ENCODE measurements around the gene APBB1.
"Not testable (repeated sequence)": the region's sequence is repeated elsewhere in the genome, so short reads cannot be mapped to it uniquely, and the experiment has no call there.

The APBB1 gene

GRCh38 chr11:6397156-6397555 is 21.7 kb downstream of the APBB1 start:
- DNase-seq (ENCODE audit: low read depth): no peak
- H3K4me3 ChIP-seq (ENCODE audit: low read depth, low read length): no peak overlapping the region
- TF ChIP-seq, protein P1, sequence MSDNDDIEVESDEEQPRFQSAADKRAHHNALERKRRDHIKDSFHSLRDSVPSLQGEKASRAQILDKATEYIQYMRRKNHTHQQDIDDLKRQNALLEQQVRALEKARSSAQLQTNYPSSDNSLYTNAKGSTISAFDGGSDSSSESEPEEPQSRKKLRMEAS (IDR thresholded peaks at IDR 0.05; ENCODE audit: low read depth, low read length): no peak
- no peak for TF ChIP-seq MYC (IDR thresholded peaks at IDR 0.05; ENCODE audit: low read depth, low read length)
- no peak for TF ChIP-seq CTCF (IDR thresholded peaks at IDR 0.05; ENCODE audit: low read depth, low read length)
- no peak for TF ChIP-seq POLR2A (IDR thresholded peaks at IDR 0.05; ENCODE audit: extremely low read depth, insufficient read length)

DNA sequence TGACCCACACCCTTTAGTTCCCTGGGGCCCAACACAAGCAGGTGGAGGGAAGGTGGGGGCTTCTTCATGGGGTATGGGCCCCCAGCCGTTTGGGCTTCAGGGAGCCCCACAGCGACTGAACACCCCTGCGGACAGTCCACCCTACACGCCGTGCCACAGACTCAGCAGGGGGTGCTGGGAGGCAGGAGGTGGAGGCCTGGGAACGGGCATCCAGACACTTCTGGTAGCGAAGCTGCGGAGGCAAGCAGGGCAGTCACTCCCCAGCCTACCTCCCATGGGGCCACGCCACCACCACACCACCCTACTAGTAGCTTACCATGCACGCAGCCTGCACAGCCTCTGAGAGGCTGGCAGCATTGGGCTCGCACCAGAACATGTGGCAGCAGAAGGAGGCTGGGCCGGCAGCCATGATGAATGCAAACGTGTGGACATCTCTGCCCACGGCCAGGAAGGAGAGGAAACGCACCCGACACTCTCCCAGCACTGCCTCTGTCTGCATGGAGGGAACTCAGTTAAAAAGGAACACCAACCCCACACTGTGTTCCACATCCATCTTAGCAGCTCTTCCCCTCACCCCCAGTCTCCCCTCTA is 23.3 kb downstream of the APBB1 start:
- no peak overlapping the region for H3K4me3 ChIP-seq (ENCODE audit: low read depth, low read length)
- DNase-seq (ENCODE audit: low read depth): no peak
- TF ChIP-seq POLR2A (IDR thresholded peaks at IDR 0.05; ENCODE audit: extremely low read depth, insufficient read length): no peak
- no peak for TF ChIP-seq CTCF (IDR thresholded peaks at IDR 0.05; ENCODE audit: low read depth, low read length)
- TF ChIP-seq MYC (IDR thresholded peaks at IDR 0.05; ENCODE audit: low read depth, low read length): no peak
- TF ChIP-seq, protein P1 (IDR thresholded peaks at IDR 0.05; ENCODE audit: low read depth, low read length): no peak

GRCh38 chr11:6393989-6394670 is 24.8 kb downstream of the APBB1 start:
- no peak overlapping the region for H3K4me3 ChIP-seq (ENCODE audit: low read depth, low read length)
- no peak for DNase-seq (ENCODE audit: low read depth)
- TF ChIP-seq POLR2A (IDR thresholded peaks at IDR 0.05; ENCODE audit: extremely low read depth, insufficient read length): no peak
- TF ChIP-seq MYC (IDR thresholded peaks at IDR 0.05; ENCODE audit: low read depth, low read length): no peak
- TF ChIP-seq CTCF (IDR thresholded peaks at IDR 0.05; ENCODE audit: low read depth, low read length): no peak
- TF ChIP-seq, protein P1 (IDR thresholded peaks at IDR 0.05; ENCODE audit: low read depth, low read length): no peak

DNA sequence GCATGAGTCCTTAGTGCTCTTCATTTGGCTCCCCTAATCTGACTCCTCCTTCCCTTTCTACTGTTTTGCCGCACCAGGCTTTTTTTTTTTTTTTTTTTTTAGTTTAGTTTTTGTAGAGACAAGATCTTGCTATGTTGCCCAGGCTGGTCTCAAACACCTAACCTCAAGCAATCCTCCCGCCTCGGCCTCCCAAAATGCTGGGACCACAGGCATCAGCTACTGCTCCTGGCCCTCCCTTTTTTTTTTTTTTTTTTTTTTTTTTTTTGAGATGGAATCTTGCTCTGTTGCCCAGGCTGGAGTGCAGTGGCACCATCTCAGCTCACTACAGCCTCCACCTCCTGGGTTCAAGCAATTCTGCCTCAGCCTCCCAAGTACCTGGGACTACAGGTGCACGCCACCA is 26.6 kb downstream of the APBB1 start:
- not testable (repeated sequence) for H3K4me3 ChIP-seq (ENCODE audit: low read depth, low read length); DNase-seq (ENCODE audit: low read depth)

GRCh38 chr11:6391537-6392134 is 27.3 kb downstream of the APBB1 start:
- DNase-seq (ENCODE audit: low read depth): no peak
- H3K4me3 ChIP-seq (ENCODE audit: low read depth, low read length): no peak overlapping the region
- TF ChIP-seq, protein P1 (IDR thresholded peaks at IDR 0.05; ENCODE audit: low read depth, low read length): no peak
- TF ChIP-seq POLR2A (IDR thresholded peaks at IDR 0.05; ENCODE audit: extremely low read depth, insufficient read length): no peak
- TF ChIP-seq MYC (IDR thresholded peaks at IDR 0.05; ENCODE audit: low read depth, low read length): no peak
- TF ChIP-seq CTCF (IDR thresholded peaks at IDR 0.05; ENCODE audit: low read depth, low read length): no peak

GRCh38 chr11:6390718-6391469 is 28.0 kb downstream of the APBB1 start:
- no peak for TF ChIP-seq CTCF (IDR thresholded peaks at IDR 0.05; ENCODE audit: low read depth, low read length)
- no peak for DNase-seq (ENCODE audit: low read depth)

More at GRCh38 chr11:6390718-6391469, 28.0 kb downstream of the APBB1 start:
- peak overlapping the region; percentile 26 for H3K4me3 ChIP-seq (ENCODE audit: low read depth, low read length)

All from NB4 (cell line).